ENCODE results near the gene NALCN. TPM values are rescaled to one million over a fixed set of nuclear protein-coding genes. Genes with fewer than 3 reads are reported as not detected.

The NALCN gene
- polyA plus RNA-seq, 1 experiment, result 2.2 TPM

GRCh38 chr13:101307181-101307701 lies 109.1 kb downstream of the NALCN start:
- no peaks in the 10 kb centered on the region for H3K9me3 ChIP-seq (ENCODE audit: control insufficient read depth, insufficient read depth, low read length)
- ChIA-PET CTCF (no interaction called here), POLR2A (no interaction called here)
- DNase-seq (ENCODE audit: low read depth, low spot score), result peak; percentile 49
- no peak overlapping the region for H3K4me3 ChIP-seq (ENCODE audit: low read depth, low read length)
- no peaks in the 10 kb centered on the region for H3K27me3 ChIP-seq (ENCODE audit: control insufficient read depth, insufficient read depth, low read length)
- peak overlapping the region; percentile 62 for H3K27ac ChIP-seq (ENCODE audit: low read depth, low read length)
- TF ChIP-seq CTCF (IDR thresholded peaks at IDR 0.05; ENCODE audit: low read depth, low read length), result no peak

GRCh38 chr13:101306773-101307172 lies 109.5 kb downstream of the NALCN start:
- CTCF ChIA-PET, result no interaction called here
- Histone ChIP-seq H3K4me3 (ENCODE audit: low read depth, low read length) (no peak overlapping the region), H3K27ac (ENCODE audit: low read depth, low read length) (peak overlapping the region; percentile 62), H3K27me3 (ENCODE audit: control insufficient read depth, insufficient read depth, low read length) (no peaks in the 10 kb centered on the region), H3K9me3 (ENCODE audit: control insufficient read depth, insufficient read depth, low read length) (no peaks in the 10 kb centered on the region)
- no peak for TF ChIP-seq CTCF (IDR thresholded peaks at IDR 0.05; ENCODE audit: low read depth, low read length)
- POLR2A ChIA-PET, result no interaction called here
- DNase-seq (ENCODE audit: low read depth, low spot score), result no peak

- no peak overlapping the region for H3K4me3 ChIP-seq (ENCODE audit: low read depth, low read length)
- TF ChIP-seq CTCF (IDR thresholded peaks at IDR 0.05; ENCODE audit: low read depth, low read length), result no peak
- no peaks in the 10 kb centered on the region for H3K9me3 ChIP-seq (ENCODE audit: control insufficient read depth, insufficient read depth, low read length)
- H3K27ac ChIP-seq (ENCODE audit: low read depth, low read length), result no peak overlapping the region
- no peaks in the 10 kb centered on the region for H3K27me3 ChIP-seq (ENCODE audit: control insufficient read depth, insufficient read depth, low read length)
- ChIA-PET POLR2A (no interaction called here), CTCF (interaction anchor here (0.6 kb wide), 1 partner anchor 25 kb away, joined by 4 read pairs; no protein-coding TSS in a partner anchor)
- DNase-seq (ENCODE audit: low read depth, low spot score), result no peak
Measured at GRCh38 chr13:101305981-101306411, 110.3 kb downstream of the NALCN start.

GRCh38 chr13:101303521-101303920 lies 112.8 kb downstream of the NALCN start:
- Histone ChIP-seq H3K27ac (ENCODE audit: low read depth, low read length) (no peak overlapping the region), H3K4me3 (ENCODE audit: low read depth, low read length) (no peak overlapping the region), H3K27me3 (ENCODE audit: control insufficient read depth, insufficient read depth, low read length) (no peaks in the 10 kb centered on the region), H3K9me3 (ENCODE audit: control insufficient read depth, insufficient read depth, low read length) (no peaks in the 10 kb centered on the region)
- POLR2A ChIA-PET, result no interaction called here
- TF ChIP-seq CTCF (IDR thresholded peaks at IDR 0.05; ENCODE audit: low read depth, low read length), result no peak
- CTCF ChIA-PET, result no interaction called here
- DNase-seq (ENCODE audit: low read depth, low spot score), result no peak

- DNase-seq (ENCODE audit: low read depth, low spot score), result no peak
- TF ChIP-seq CTCF (IDR thresholded peaks at IDR 0.05; ENCODE audit: low read depth, low read length), result no peak
- H3K4me3 ChIP-seq (ENCODE audit: low read depth, low read length), result no peak overlapping the region
- H3K27ac ChIP-seq (ENCODE audit: low read depth, low read length), result no peak overlapping the region
- H3K27me3 ChIP-seq (ENCODE audit: control insufficient read depth, insufficient read depth, low read length), result no peaks in the 10 kb centered on the region
- ChIA-PET POLR2A (no interaction called here), CTCF (no interaction called here)
- H3K9me3 ChIP-seq (ENCODE audit: control insufficient read depth, insufficient read depth, low read length), result no peaks in the 10 kb centered on the region
Measured at GRCh38 chr13:101301053-101301452, 115.3 kb downstream of the NALCN start.

All from AG04450 (cell line).